Measurements from ENCODE around the gene ANKIB1. TPM values are rescaled to one million over a fixed set of nuclear protein-coding genes. Genes with fewer than 3 reads are reported as not detected.

Gene ANKIB1
- total RNA-seq, 2 experiments from 2014 or later, result 25.3 to 42.3 TPM

GRCh38 chr7:92391071-92391470 is 145.3 kb downstream of the ANKIB1 start:
- H3K27ac ChIP-seq (ENCODE audit: low read depth, low read length, poor library complexity, severe bottlenecking), result no peak overlapping the region
- H3K36me3 ChIP-seq (ENCODE audit: insufficient read depth, low read length), result peaks cover 24% of the 10 kb centered on the region
- H3K9me3 ChIP-seq (ENCODE audit: low read length), result no peaks in the 10 kb centered on the region
- BruUV-seq (replicated peaks), result no TSS peak
- TF ChIP-seq, protein P1, sequence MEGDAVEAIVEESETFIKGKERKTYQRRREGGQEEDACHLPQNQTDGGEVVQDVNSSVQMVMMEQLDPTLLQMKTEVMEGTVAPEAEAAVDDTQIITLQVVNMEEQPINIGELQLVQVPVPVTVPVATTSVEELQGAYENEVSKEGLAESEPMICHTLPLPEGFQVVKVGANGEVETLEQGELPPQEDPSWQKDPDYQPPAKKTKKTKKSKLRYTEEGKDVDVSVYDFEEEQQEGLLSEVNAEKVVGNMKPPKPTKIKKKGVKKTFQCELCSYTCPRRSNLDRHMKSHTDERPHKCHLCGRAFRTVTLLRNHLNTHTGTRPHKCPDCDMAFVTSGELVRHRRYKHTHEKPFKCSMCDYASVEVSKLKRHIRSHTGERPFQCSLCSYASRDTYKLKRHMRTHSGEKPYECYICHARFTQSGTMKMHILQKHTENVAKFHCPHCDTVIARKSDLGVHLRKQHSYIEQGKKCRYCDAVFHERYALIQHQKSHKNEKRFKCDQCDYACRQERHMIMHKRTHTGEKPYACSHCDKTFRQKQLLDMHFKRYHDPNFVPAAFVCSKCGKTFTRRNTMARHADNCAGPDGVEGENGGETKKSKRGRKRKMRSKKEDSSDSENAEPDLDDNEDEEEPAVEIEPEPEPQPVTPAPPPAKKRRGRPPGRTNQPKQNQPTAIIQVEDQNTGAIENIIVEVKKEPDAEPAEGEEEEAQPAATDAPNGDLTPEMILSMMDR (conservative IDR thresholded peaks at IDR 0.05; ENCODE audit: low read length), result no peak
- TF ChIP-seq EZH2phosphoT487 (IDR thresholded peaks at IDR 0.05; ENCODE audit: borderline replicate concordance, low read depth, low read length), result no peak
- no peaks in the 10 kb centered on the region for H3K9me2 ChIP-seq (ENCODE audit: insufficient read depth, low read length)
- no peak overlapping the region for H3K4me2 ChIP-seq (ENCODE audit: low read length)
- ChIA-PET POLR2A (interaction anchor here (0.7 kb wide), 2 partner anchors 13 to 56 kb away, joined by 3 read pairs; no protein-coding TSS in a partner anchor), CTCF (ENCODE audit: unreplicated experiment) (no interaction called here)
- H3K4me1 ChIP-seq (ENCODE audit: insufficient read depth, low read length, poor library complexity, severe bottlenecking), result no peaks in the 10 kb centered on the region
- H2AFZ ChIP-seq (ENCODE audit: low read length), result no peak overlapping the region
- no peaks in the 10 kb centered on the region for H3K79me2 ChIP-seq (ENCODE audit: insufficient read depth, low read depth, low read length)
- H3K4me3 ChIP-seq (ENCODE audit: low read depth, low read length, poor library complexity, severe bottlenecking), result no peak overlapping the region
- DNase-seq (ENCODE audit: low spot score), result no peak
- intact Hi-C loops (cut with micrococcal nuclease; ENCODE audit: unreplicated experiment), result no loop called here
- H4K20me1 ChIP-seq (ENCODE audit: insufficient read depth, low read length), result no peaks in the 10 kb centered on the region

- H3K4me3 ChIP-seq (ENCODE audit: low read depth, low read length, poor library complexity, severe bottlenecking), result no peak overlapping the region
- peaks cover 48% of the 10 kb centered on the region for H3K36me3 ChIP-seq (ENCODE audit: insufficient read depth, low read length)
- H2AFZ ChIP-seq (ENCODE audit: low read length), result no peak overlapping the region
- intact Hi-C loops (cut with micrococcal nuclease; ENCODE audit: unreplicated experiment), result no loop called here
- POLR2A ChIA-PET, result no interaction called here
- no peaks in the 10 kb centered on the region for H3K79me2 ChIP-seq (ENCODE audit: insufficient read depth, low read depth, low read length)
- H3K9me2 ChIP-seq (ENCODE audit: insufficient read depth, low read length), result no peaks in the 10 kb centered on the region
- TF ChIP-seq EZH2phosphoT487 (IDR thresholded peaks at IDR 0.05; ENCODE audit: borderline replicate concordance, low read depth, low read length), result no peak
- TF ChIP-seq, protein P1 (conservative IDR thresholded peaks at IDR 0.05; ENCODE audit: low read length), result no peak
- no TSS peak for BruUV-seq (replicated peaks)
- H3K4me1 ChIP-seq (ENCODE audit: insufficient read depth, low read length, poor library complexity, severe bottlenecking), result no peaks in the 10 kb centered on the region
- DNase-seq (ENCODE audit: low spot score), result no peak
- no peak overlapping the region for H3K27ac ChIP-seq (ENCODE audit: low read depth, low read length, poor library complexity, severe bottlenecking)
- CTCF ChIA-PET (ENCODE audit: unreplicated experiment), result no interaction called here
- no peak overlapping the region for H3K4me2 ChIP-seq (ENCODE audit: low read length)
- no peaks in the 10 kb centered on the region for H3K9me3 ChIP-seq (ENCODE audit: low read length)
- H4K20me1 ChIP-seq (ENCODE audit: insufficient read depth, low read length), result no peaks in the 10 kb centered on the region
Measured at GRCh38 chr7:92397542-92397941, 151.8 kb downstream of the ANKIB1 start.

DNA sequence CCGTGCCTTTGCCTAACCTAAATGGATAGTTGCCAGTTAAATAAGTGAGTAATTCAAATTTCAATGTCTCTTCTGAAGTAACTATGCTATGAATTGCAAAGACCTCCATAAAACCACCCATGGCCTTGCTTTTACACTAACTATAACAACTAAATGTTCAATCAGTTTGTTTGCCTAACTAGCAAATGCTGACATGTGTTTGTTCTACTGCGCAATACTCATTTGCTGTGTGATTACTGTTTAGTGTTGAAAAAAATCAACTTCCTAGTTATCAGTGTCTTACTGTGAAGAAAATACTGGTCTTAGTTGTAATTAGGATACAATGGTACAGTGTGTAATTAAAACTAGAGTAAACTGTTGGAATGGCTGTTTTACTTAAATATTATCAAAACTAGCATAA is 154.2 kb downstream of the ANKIB1 start:
- CTCF ChIA-PET (ENCODE audit: unreplicated experiment), result no interaction called here
- Histone ChIP-seq H3K79me2 (ENCODE audit: insufficient read depth, low read depth, low read length) (no peaks in the 10 kb centered on the region), H2AFZ (ENCODE audit: low read length) (no peak overlapping the region), H4K20me1 (ENCODE audit: insufficient read depth, low read length) (no peaks in the 10 kb centered on the region), H3K4me1 (ENCODE audit: insufficient read depth, low read length, poor library complexity, severe bottlenecking) (no peaks in the 10 kb centered on the region), H3K9me3 (ENCODE audit: low read length) (no peaks in the 10 kb centered on the region), H3K4me3 (ENCODE audit: low read depth, low read length, poor library complexity, severe bottlenecking) (no peak overlapping the region), H3K36me3 (ENCODE audit: insufficient read depth, low read length) (peaks cover 44% of the 10 kb centered on the region), H3K27ac (ENCODE audit: low read depth, low read length, poor library complexity, severe bottlenecking) (no peak overlapping the region), H3K9me2 (ENCODE audit: insufficient read depth, low read length) (no peaks in the 10 kb centered on the region), H3K4me2 (ENCODE audit: low read length) (no peak overlapping the region)
- intact Hi-C loops (cut with micrococcal nuclease; ENCODE audit: unreplicated experiment), result no loop called here
- DNase-seq (ENCODE audit: low spot score), result no peak
- POLR2A ChIA-PET, result no interaction called here
- BruUV-seq (replicated peaks), result no TSS peak
- no peak for TF ChIP-seq EZH2phosphoT487 (IDR thresholded peaks at IDR 0.05; ENCODE audit: borderline replicate concordance, low read depth, low read length)

Data from OCI-LY7 (cell line).